ENCODE results near the gene C22orf23. TPM values are rescaled to one million over a fixed set of nuclear protein-coding genes. Genes with fewer than 3 reads are reported as not detected.

C22orf23 gene
- polyA plus RNA-seq, 1 of the 3 experiments (the other 2 are of a cell fraction), result 0.33 TPM

- no peak overlapping the region for H3K4me3 ChIP-seq (ENCODE audit: low read depth in 2 of 2, low read length in 1 of 2)
- no peak for DNase-seq
- no peaks in the 10 kb centered on the region for H3F3A ChIP-seq (replicated peaks; ENCODE audit: insufficient read depth)
- no peaks in the 10 kb centered on the region for H3K36me3 ChIP-seq (replicated peaks in 1 of 2; ENCODE audit: control insufficient read depth in 1 of 2, insufficient read depth in 2 of 2, low read length in 1 of 2)
- no peaks in the 10 kb centered on the region; a peak in 1 of 4 replicates for H3K4me1 ChIP-seq (ENCODE audit: control insufficient read depth in 1 of 2, insufficient read depth in 2 of 2, low read depth in 1 of 2, low read length in 1 of 2)
- no peak overlapping the region for H3K27ac ChIP-seq (ENCODE audit: low read depth in 2 of 2, low read length in 1 of 2)
- no peak overlapping the region for H2AFZ ChIP-seq (ENCODE audit: low read depth)
- no peaks in the 10 kb centered on the region for H3K27me3 ChIP-seq (ENCODE audit: insufficient read depth)
- CTCF ChIA-PET, result interaction anchor here (1.3 kb wide), 1 partner anchor 10 kb away, joined by 3 read pairs; the partner anchor contains the start of gene SOX10
- no peaks in the 10 kb centered on the region for H3K9me3 ChIP-seq
- H3K4me2 ChIP-seq, result no peak overlapping the region
- no peaks in the 10 kb centered on the region for H3K79me2 ChIP-seq (ENCODE audit: insufficient read depth)
- no peaks in the 10 kb centered on the region for H4K20me1 ChIP-seq (ENCODE audit: insufficient read depth)
- H3K9ac ChIP-seq, result no peak overlapping the region
- H3K9me2 ChIP-seq, result no peaks in the 10 kb centered on the region
- POLR2A ChIA-PET, result no interaction called here
- WGBS (ENCODE audit: low lambda C conversion rate), result 100% methylated on average over 1 of the region's 6 CpGs
- no peak for TF ChIP-seq NRF1 (IDR thresholded peaks at IDR 0.05; ENCODE audit: low read depth, low read length)
- TF ChIP-seq, protein P1, sequence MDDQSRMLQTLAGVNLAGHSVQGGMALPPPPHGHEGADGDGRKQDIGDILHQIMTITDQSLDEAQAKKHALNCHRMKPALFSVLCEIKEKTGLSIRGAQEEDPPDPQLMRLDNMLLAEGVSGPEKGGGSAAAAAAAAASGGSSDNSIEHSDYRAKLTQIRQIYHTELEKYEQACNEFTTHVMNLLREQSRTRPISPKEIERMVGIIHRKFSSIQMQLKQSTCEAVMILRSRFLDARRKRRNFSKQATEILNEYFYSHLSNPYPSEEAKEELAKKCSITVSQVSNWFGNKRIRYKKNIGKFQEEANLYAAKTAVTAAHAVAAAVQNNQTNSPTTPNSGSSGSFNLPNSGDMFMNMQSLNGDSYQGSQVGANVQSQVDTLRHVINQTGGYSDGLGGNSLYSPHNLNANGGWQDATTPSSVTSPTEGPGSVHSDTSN (IDR thresholded peaks at IDR 0.05), result no peak
- no peak for TF ChIP-seq RXRA (IDR thresholded peaks at IDR 0.05; ENCODE audit: borderline replicate concordance, low read depth)
Observed at GRCh38 chr22:37994982-37995381, 41.6 kb upstream of the C22orf23 start.

- TF ChIP-seq, protein P1 (IDR thresholded peaks at IDR 0.05), result no peak
- no peak for TF ChIP-seq NFIC (IDR thresholded peaks at IDR 0.05; ENCODE audit: borderline replicate concordance)
- TF ChIP-seq, protein P2, sequence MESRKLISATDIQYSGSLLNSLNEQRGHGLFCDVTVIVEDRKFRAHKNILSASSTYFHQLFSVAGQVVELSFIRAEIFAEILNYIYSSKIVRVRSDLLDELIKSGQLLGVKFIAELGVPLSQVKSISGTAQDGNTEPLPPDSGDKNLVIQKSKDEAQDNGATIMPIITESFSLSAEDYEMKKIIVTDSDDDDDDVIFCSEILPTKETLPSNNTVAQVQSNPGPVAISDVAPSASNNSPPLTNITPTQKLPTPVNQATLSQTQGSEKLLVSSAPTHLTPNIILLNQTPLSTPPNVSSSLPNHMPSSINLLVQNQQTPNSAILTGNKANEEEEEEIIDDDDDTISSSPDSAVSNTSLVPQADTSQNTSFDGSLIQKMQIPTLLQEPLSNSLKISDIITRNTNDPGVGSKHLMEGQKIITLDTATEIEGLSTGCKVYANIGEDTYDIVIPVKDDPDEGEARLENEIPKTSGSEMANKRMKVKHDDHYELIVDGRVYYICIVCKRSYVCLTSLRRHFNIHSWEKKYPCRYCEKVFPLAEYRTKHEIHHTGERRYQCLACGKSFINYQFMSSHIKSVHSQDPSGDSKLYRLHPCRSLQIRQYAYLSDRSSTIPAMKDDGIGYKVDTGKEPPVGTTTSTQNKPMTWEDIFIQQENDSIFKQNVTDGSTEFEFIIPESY (IDR thresholded peaks at IDR 0.05; ENCODE audit: borderline replicate concordance, low read depth), result no peak
- TF ChIP-seq POLR2AphosphoS5 (IDR thresholded peaks at IDR 0.05; ENCODE audit: low read depth, low read length), result no peak
- TF ChIP-seq SMC3 (IDR thresholded peaks at IDR 0.05; ENCODE audit: low read depth, low read length), result no peak
- no peak for TF ChIP-seq RAD21 (IDR thresholded peaks at IDR 0.05; ENCODE audit: low read length)
- TF ChIP-seq USF1 (IDR thresholded peaks at IDR 0.05; ENCODE audit: borderline replicate concordance, low read depth), result no peak
- no peak for TF ChIP-seq REST (IDR thresholded peaks at IDR 0.05; ENCODE audit: low read depth, low read length)
- no peak for TF ChIP-seq FOXM1 (IDR thresholded peaks at IDR 0.05; ENCODE audit: low read depth)
- no peak for TF ChIP-seq RXRA (IDR thresholded peaks at IDR 0.05; ENCODE audit: borderline replicate concordance, low read depth)
- TF ChIP-seq RCOR1 (IDR thresholded peaks at IDR 0.05; ENCODE audit: low read length), result no peak
- TF ChIP-seq MXI1 (IDR thresholded peaks at IDR 0.05; ENCODE audit: low read depth, low read length), result no peak
- no peak for TF ChIP-seq TEAD4 (IDR thresholded peaks at IDR 0.05; ENCODE audit: borderline replicate concordance, insufficient read depth)
- TF ChIP-seq JUND (IDR thresholded peaks at IDR 0.05), result no peak
- no peak for TF ChIP-seq IRF3 (IDR thresholded peaks at IDR 0.05; ENCODE audit: low read depth, low read length)
- Histone ChIP-seq H2AFZ (ENCODE audit: low read depth) (no peak overlapping the region), H4K20me1 (ENCODE audit: insufficient read depth) (no peaks in the 10 kb centered on the region), H3K4me2 (no peak overlapping the region), H3K36me3 (replicated peaks in 1 of 2; ENCODE audit: control insufficient read depth in 1 of 2, insufficient read depth in 2 of 2, low read length in 1 of 2) (no peaks in the 10 kb centered on the region), H3K27me3 (ENCODE audit: insufficient read depth) (no peaks in the 10 kb centered on the region), H3K9me2 (no peaks in the 10 kb centered on the region), H3K79me2 (ENCODE audit: insufficient read depth) (no peaks in the 10 kb centered on the region), H3F3A (replicated peaks; ENCODE audit: insufficient read depth) (no peaks in the 10 kb centered on the region), H3K9me3 (no peaks in the 10 kb centered on the region), H3K27ac (ENCODE audit: low read depth in 2 of 2, low read length in 1 of 2) (no peak overlapping the region), H3K4me1 (ENCODE audit: control insufficient read depth in 1 of 2, insufficient read depth in 2 of 2, low read depth in 1 of 2, low read length in 1 of 2) (no peaks in the 10 kb centered on the region; a peak in 1 of 4 replicates), H3K9ac (no peak overlapping the region), H3K4me3 (ENCODE audit: low read depth in 2 of 2, low read length in 1 of 2) (no peak overlapping the region)
- ChIA-PET POLR2A (no interaction called here), CTCF (interaction anchor here (1.3 kb wide), 1 partner anchor 9 kb away, joined by 3 read pairs; the partner anchor contains the start of gene SOX10)
- DNase-seq, result no peak
- 94% methylated on average over 5 of the region's 6 CpGs for WGBS (ENCODE audit: low lambda C conversion rate)
Observed at GRCh38 chr22:37994049-37994448, 40.6 kb upstream of the C22orf23 start.
